Left ventricle myocardium superior (tissue), 1 donor: Measurements from ENCODE around the gene KLRK1. TPM values are rescaled to one million over a fixed set of nuclear protein-coding genes. Genes with fewer than 3 reads are reported as not detected.
"Not testable (repeated sequence)": the region's sequence is repeated elsewhere in the genome, so short reads cannot be mapped to it uniquely, and the experiment has no call there.

ENCODE experiments used
- ATAC-seq: fragments of 200-7000 bp; cut with Tn5 transposase; one replicate; pipeline ENCODE4 v1.9.1; 2020; ENCODE audit warnings: mild to moderate bottlenecking, moderate library complexity
- DNase-seq: peaks from one replicate; pipeline ENCODE4 v3.0.0-alpha.2; 2020
- intact Hi-C: fragments of 100-400 bp; cut with micrococcal nuclease; formaldehyde crosslinking; loops from one replicate; pipeline ENCODE4 v1.11.0; 2022
- total RNA-seq: library from RNA; stranded (reverse); fragmentation: NEBNext Ultra II Directional; extraction: Animal tissue kit (Norgen Biotek cat#: 25700); gene quantifications from one replicate; pipeline ENCODE4 v1.2.1, GENCODE V29; 2021
- donor health status: DM: no; HTN: yes; CAD: no; lungs with severe emphysema.

Gene KLRK1
- total RNA-seq, 1 donor from 2014 or later: not detected

DNA sequence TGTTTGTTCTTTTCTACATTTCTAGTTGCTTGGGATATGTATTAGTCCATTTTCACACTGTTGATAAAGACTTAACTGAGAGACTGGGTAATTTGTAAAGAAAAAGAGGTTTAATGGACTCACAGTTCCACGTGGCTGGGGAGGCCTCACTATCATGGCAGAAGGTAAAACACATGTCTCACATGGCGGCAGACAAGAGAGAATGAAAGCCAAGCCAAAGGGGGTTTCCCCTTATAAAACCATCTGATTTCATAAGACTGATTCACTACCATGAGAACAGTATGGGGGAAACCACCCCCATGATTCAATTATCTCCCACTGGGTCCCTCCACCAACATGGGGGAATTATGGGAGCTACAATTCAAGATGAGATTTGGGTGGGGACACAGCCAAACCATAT lies 61.1 kb downstream of the KLRK1 start:
- intact Hi-C loops: not testable (repeated sequence)

More for the DNA sequence above, 61.1 kb downstream of the KLRK1 start:
- DNase-seq, ATAC-seq: not testable (repeated sequence)

Other genes starting within 250 kb of the KLRK1 start
- gene OLR1, start 217.9 kb downstream of the KLRK1 start, total RNA-seq: 0.64 TPM
- gene TMEM52B, start 211.0 kb downstream of the KLRK1 start, total RNA-seq: not detected
- 217 TPM for gene GABARAPL1, start 177.2 kb downstream of the KLRK1 start, total RNA-seq
- 1.5 TPM for gene KLRD1, start 82.2 kb downstream of the KLRK1 start, total RNA-seq
- gene KLRC4, start 19.7 kb upstream of the KLRK1 start, total RNA-seq: not detected
- not detected for gene KLRC3, start 30.6 kb upstream of the KLRK1 start, total RNA-seq
- not detected for gene KLRC2, start 46.0 kb upstream of the KLRK1 start, total RNA-seq
- 0.32 TPM for gene KLRC1, start 63.3 kb upstream of the KLRK1 start, total RNA-seq
- not detected for gene EIF2S3B, start 115.8 kb upstream of the KLRK1 start, total RNA-seq
- gene MAGOHB, start 223.6 kb upstream of the KLRK1 start, total RNA-seq: 11.5 TPM